ENCODE measurements around the gene CFAP97. TPM values are rescaled to one million over a fixed set of nuclear protein-coding genes. Genes with fewer than 3 reads are reported as not detected.
"Not testable (repeated sequence)": the region's sequence is repeated elsewhere in the genome, so short reads cannot be mapped to it uniquely, and the experiment has no call there.

The CFAP97 gene
- total RNA-seq, 4 donors from 2014 or later: 20.0 to 28.3 (median 26.0) TPM

DNA sequence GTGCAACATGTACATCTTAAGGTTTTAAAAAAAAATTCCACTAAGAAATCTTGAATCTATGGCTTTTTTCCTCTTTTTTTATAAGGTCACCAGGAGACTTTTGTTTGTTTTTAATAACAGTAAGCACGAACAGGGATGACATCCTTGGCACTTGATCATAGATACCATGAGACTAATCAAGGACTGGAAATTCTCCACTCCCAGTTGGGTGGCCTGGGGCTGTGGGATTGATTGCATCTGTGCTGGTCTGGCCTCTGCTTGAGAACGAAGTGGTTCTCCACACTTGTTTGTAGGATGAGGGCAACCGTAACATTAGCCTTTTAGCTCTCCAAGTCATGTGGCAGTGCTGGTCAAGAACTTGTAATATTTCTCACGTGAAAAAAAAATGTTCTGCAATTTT is 41.0 kb upstream of the CFAP97 start:
- 27 to 47% methylated on average over 4 of the region's 4 CpGs for WGBS, 2 donors
- DNase-seq (ENCODE audit: low spot score in 2 of 2): peak in 1 of 2 donors; percentile 25
- intact Hi-C loops (cut with DNase I; ENCODE audit: low total_unique reads): no loop called here
- H3K4me3 ChIP-seq (ENCODE audit: low read depth, poor library complexity, severe bottlenecking): no peak overlapping the region
- TF ChIP-seq, protein P1, sequence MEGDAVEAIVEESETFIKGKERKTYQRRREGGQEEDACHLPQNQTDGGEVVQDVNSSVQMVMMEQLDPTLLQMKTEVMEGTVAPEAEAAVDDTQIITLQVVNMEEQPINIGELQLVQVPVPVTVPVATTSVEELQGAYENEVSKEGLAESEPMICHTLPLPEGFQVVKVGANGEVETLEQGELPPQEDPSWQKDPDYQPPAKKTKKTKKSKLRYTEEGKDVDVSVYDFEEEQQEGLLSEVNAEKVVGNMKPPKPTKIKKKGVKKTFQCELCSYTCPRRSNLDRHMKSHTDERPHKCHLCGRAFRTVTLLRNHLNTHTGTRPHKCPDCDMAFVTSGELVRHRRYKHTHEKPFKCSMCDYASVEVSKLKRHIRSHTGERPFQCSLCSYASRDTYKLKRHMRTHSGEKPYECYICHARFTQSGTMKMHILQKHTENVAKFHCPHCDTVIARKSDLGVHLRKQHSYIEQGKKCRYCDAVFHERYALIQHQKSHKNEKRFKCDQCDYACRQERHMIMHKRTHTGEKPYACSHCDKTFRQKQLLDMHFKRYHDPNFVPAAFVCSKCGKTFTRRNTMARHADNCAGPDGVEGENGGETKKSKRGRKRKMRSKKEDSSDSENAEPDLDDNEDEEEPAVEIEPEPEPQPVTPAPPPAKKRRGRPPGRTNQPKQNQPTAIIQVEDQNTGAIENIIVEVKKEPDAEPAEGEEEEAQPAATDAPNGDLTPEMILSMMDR (IDR thresholded peaks at IDR 0.05): no peak
- TF ChIP-seq POLR2A (IDR thresholded peaks at IDR 0.05): no peak

DNA sequence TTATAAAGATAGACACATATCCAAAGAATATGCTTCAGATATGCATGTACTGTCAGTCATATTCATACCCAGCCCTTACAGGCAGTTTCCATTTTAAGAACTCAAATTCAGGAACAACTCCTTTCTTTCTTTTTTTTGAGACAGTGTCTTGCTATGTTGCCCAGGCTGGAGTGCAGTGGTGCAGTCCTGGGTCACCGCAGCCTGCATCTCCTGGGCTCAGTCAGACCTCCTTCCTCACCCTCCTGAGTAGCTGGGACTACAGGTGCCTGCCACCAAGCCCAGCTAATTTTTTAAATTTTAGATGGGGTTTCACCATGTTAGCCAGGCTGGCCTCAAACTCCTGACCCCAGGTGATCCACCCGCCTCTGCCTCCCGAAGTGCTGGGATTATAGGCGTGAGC is 40.1 kb upstream of the CFAP97 start:
- 71 to 83% methylated on average over 4 of the region's 4 CpGs for WGBS, 2 donors
- no peak for DNase-seq (ENCODE audit: low spot score in 2 of 2)
- TF ChIP-seq, protein P1 (IDR thresholded peaks at IDR 0.05): no peak
- TF ChIP-seq POLR2A (IDR thresholded peaks at IDR 0.05): no peak
- H3K4me3 ChIP-seq (ENCODE audit: low read depth, poor library complexity, severe bottlenecking): no peak overlapping the region
- intact Hi-C loops (cut with DNase I; ENCODE audit: low total_unique reads): no loop called here

DNA sequence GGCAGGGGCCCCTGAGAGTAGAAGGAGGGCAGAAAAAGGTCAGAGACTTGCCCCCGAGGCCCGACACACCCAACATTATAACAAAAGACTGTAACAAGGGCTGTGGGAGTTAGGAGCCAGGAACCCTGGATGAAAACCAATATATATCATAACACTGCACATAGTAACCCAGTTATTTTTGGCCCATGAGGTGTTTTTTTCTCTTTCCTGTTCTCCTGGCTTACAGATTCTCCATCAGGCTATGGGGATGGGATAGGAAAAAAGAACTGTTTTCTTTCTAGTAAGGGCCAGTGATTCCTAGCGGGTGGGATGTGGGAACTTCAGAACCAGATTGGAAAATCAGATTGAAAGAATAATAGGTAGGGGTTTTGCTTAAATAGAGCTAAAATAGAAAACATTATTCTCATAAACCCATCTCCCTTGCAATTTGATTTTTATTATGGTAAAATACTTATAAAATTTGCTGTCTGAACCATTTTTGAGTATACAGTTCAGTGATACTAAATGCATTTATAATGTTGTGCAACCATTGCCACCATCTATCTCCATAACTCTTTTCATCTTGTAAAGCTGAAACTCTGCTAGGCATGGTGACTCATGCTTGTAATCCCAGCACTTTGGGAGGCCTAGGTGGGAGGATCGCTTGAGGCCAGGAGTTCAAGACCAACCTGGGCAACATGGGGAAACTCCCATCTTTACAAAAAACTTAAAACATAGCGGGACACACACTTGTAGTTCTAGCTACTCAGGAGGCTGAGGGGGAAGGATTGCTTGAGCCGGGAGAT is 39.1 kb upstream of the CFAP97 start:
- intact Hi-C loops (cut with DNase I; ENCODE audit: low total_unique reads): no loop called here
- WGBS, 2 donors: 78 to 84% methylated on average over 6 of the region's 6 CpGs

DNA sequence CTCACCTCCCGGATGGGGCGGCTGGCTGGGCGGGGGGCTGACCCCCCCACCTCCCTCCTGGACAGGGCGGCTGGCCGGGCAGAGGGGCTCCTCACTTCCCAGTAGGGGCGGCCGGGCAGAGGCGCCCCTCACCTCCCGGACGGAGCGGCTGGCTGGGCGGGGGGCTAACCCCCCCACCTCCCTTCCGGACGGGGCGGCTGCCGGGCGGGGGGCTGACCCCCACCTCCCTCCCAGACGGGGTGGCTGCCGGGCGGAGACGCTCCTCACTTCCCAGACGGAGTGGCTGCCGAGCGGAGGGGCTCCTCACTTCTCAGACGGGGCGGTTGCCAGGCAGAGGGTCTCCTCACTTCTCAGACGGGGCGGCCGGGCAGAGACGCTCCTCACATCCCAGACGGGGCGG is 36.7 kb upstream of the CFAP97 start:
- H3K4me3 ChIP-seq (ENCODE audit: low read depth, poor library complexity, severe bottlenecking); DNase-seq (ENCODE audit: low spot score in 2 of 2); intact Hi-C loops (cut with DNase I; ENCODE audit: low total_unique reads): not testable (repeated sequence)
- WGBS, 2 donors: no CpG with 5 or more reads among the region's 32 CpGs

More for the DNA sequence above, 39.1 kb upstream of the CFAP97 start:
- H3K4me3 ChIP-seq (ENCODE audit: low read depth, poor library complexity, severe bottlenecking): no peak overlapping the region
- DNase-seq (ENCODE audit: low spot score in 2 of 2): no peak
- TF ChIP-seq, protein P1 (IDR thresholded peaks at IDR 0.05): no peak
- TF ChIP-seq POLR2A (IDR thresholded peaks at IDR 0.05): no peak

DNA sequence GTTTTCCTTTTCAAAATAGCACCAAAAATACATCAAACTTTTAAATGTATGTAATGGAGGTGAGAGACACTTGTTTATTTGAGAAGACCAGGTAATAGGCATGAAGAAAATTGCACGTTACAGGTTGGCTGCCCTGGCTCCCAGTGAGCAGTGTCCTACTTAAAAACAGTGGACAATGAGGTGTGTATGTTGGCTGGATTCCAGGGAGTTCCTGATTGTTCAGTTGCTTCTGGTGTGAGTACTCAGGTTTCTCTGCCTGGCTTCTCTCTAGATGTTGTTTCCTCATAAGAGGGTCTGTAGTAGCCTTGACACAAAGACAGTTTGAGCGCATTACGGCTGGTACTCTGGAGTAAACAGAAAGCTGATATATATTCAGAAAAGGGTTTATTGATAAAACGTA is 35.0 kb upstream of the CFAP97 start:
- intact Hi-C loops (cut with DNase I; ENCODE audit: low total_unique reads): no loop called here
- WGBS, 2 donors: 93 to 95% methylated on average over 4 of the region's 4 CpGs
- TF ChIP-seq POLR2A (IDR thresholded peaks at IDR 0.05): no peak
- TF ChIP-seq, protein P1 (IDR thresholded peaks at IDR 0.05): no peak
- no peak for DNase-seq (ENCODE audit: low spot score in 2 of 2)
- H3K4me3 ChIP-seq (ENCODE audit: low read depth, poor library complexity, severe bottlenecking): no peak overlapping the region

DNA sequence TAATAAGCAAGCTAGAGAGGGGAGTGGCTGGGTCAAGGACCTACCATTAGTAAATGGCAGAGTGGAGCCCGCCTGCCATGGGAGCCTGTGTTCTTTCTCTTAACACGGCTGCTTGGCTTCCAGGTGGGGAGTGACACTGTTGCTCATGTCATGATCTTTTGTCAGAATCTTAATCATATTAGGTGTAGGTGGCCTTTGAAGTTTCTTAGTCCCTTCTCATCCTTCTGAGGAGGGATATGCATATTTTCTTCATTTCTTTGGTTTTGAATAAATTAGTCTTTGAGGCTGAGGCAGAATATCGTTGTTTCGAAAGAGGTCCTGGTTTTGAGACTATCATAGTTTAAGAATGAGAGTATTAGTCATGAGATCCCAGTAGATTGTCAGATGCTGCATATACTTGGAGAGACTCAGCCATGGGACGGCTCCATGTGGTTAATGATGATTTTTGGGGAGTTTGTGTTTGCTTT is 34.4 kb upstream of the CFAP97 start:
- intact Hi-C loops (cut with DNase I; ENCODE audit: low total_unique reads): no loop called here
- 91 to 92% methylated on average over 5 of the region's 5 CpGs for WGBS, 2 donors
- TF ChIP-seq, protein P1 (IDR thresholded peaks at IDR 0.05): no peak
- TF ChIP-seq POLR2A (IDR thresholded peaks at IDR 0.05): no peak
- H3K4me3 ChIP-seq (ENCODE audit: low read depth, poor library complexity, severe bottlenecking): no peak overlapping the region
- DNase-seq (ENCODE audit: low spot score in 2 of 2): no peak
